Calu3 (cell line): ENCODE data around the gene ST6GALNAC3. TPM values are rescaled to one million over a fixed set of nuclear protein-coding genes. Genes with fewer than 3 reads are reported as not detected.

Source experiments
- BruUV-seq: library from RNA; stranded (reverse); fragments of 400-500 nt; replicated peaks from 2 replicates; lab custom pipeline; 2021; lab: Mats Ljungman, UMichigan
- CTCF ChIA-PET: fragments of 300-600 bp; sonication (Branson Sonifier 250); formaldehyde crosslinking; loops from one replicate; lab custom pipeline; 2022; ENCODE audit warnings: antibody characterized with exemption; lab: Charles Lee
- DNase-seq: peaks from one replicate; pipeline ENCODE4 v3.0.0; 2022
- H3K27ac Mint-ChIP-seq: one replicate; pipeline ENCODE4 v1.8.0; 2022; ENCODE audit warnings: mixed read lengths; ENCODE audit not compliant: unreplicated experiment
- H3K27me3 Mint-ChIP-seq: one replicate; pipeline ENCODE4 v1.8.0; 2022; ENCODE audit warnings: mixed read lengths; ENCODE audit not compliant: unreplicated experiment
- H3K36me3 Mint-ChIP-seq: one replicate; pipeline ENCODE4 v1.8.0; 2022; ENCODE audit warnings: mild to moderate bottlenecking, moderate library complexity, mixed read lengths; ENCODE audit not compliant: insufficient read depth, unreplicated experiment
- H3K4me1 Mint-ChIP-seq: one replicate; pipeline ENCODE4 v1.8.0; 2022; ENCODE audit warnings: mild to moderate bottlenecking, low read depth, mixed read lengths; ENCODE audit not compliant: unreplicated experiment
- H3K4me3 Mint-ChIP-seq: one replicate; pipeline ENCODE4 v1.8.0; 2022; ENCODE audit warnings: mild to moderate bottlenecking, low read depth, moderate library complexity, mixed read lengths; ENCODE audit not compliant: unreplicated experiment
- H3K9me3 Mint-ChIP-seq: one replicate; pipeline ENCODE4 v1.8.0; 2022; ENCODE audit warnings: low read depth, mixed read lengths; ENCODE audit not compliant: unreplicated experiment
- CTCF ChIP-seq: fragments of 200-600 bp; IDR thresholded peaks from one replicate; pipeline ENCODE4 v1.8.0; 2022; ENCODE audit warnings: antibody characterized with exemption; ENCODE audit not compliant: unreplicated experiment
- intact Hi-C: fragments of 100-400 bp; cut with micrococcal nuclease; formaldehyde crosslinking; loops from one replicate; pipeline ENCODE4 v1.10.0; 2022; ENCODE audit not compliant: unreplicated experiment
- total RNA-seq: library from RNA; stranded (reverse); gene quantifications from 2 replicates; pipeline ENCODE4 v1.2.3, GENCODE V29; 2022

Gene ST6GALNAC3
- total RNA-seq, 1 experiment from 2014 or later, result 0.87 TPM

GRCh38 chr1:76053021-76053420, 21.5 kb upstream of the ST6GALNAC3 start:
- Mint-ChIP-seq H3K36me3 (no peaks in the 10 kb centered on the region), H3K9me3 (peaks cover 4% of the 10 kb centered on the region), H3K4me3 (no peak overlapping the region), H3K27ac (no peak overlapping the region), H3K27me3 (no peaks in the 10 kb centered on the region), H3K4me1 (no peaks in the 10 kb centered on the region)
- no peak for DNase-seq
- no peak for TF ChIP-seq CTCF
- intact Hi-C loops, result no loop called here
- CTCF ChIA-PET, result no interaction called here
- BruUV-seq, result no TSS peak

GRCh38 chr1:76054359-76054758, 20.2 kb upstream of the ST6GALNAC3 start:
- no TSS peak for BruUV-seq
- no peak overlapping the region for H3K4me3 Mint-ChIP-seq
- no peaks in the 10 kb centered on the region for H3K4me1 Mint-ChIP-seq
- CTCF ChIA-PET, result no interaction called here
- H3K36me3 Mint-ChIP-seq, result no peaks in the 10 kb centered on the region
- H3K27ac Mint-ChIP-seq, result no peak overlapping the region
- intact Hi-C loops, result no loop called here
- no peaks in the 10 kb centered on the region for H3K27me3 Mint-ChIP-seq
- no peak for TF ChIP-seq CTCF
- DNase-seq, result no peak
- peaks cover 4% of the 10 kb centered on the region for H3K9me3 Mint-ChIP-seq

- CTCF ChIA-PET, result no interaction called here
- intact Hi-C loops, result no loop called here
- H3K4me3 Mint-ChIP-seq, result no peak overlapping the region
- H3K27ac Mint-ChIP-seq, result no peak overlapping the region
- no peak for TF ChIP-seq CTCF
- no peak for DNase-seq
- no TSS peak for BruUV-seq
- H3K9me3 Mint-ChIP-seq, result peaks cover 4% of the 10 kb centered on the region
- no peaks in the 10 kb centered on the region for H3K4me1 Mint-ChIP-seq
- H3K36me3 Mint-ChIP-seq, result no peaks in the 10 kb centered on the region
- H3K27me3 Mint-ChIP-seq, result no peaks in the 10 kb centered on the region
Measured at GRCh38 chr1:76055987-76056386, 18.6 kb upstream of the ST6GALNAC3 start.

- Mint-ChIP-seq H3K27ac (no peak overlapping the region), H3K4me1 (no peaks in the 10 kb centered on the region), H3K4me3 (no peak overlapping the region), H3K36me3 (no peaks in the 10 kb centered on the region), H3K9me3 (peaks cover 4% of the 10 kb centered on the region), H3K27me3 (no peaks in the 10 kb centered on the region)
- BruUV-seq, result no TSS peak
- TF ChIP-seq CTCF, result no peak
- intact Hi-C loops, result no loop called here
- CTCF ChIA-PET, result no interaction called here
- no peak for DNase-seq
Measured at GRCh38 chr1:76059451-76059850, 15.1 kb upstream of the ST6GALNAC3 start.

- intact Hi-C loops, result no loop called here
- Mint-ChIP-seq H3K4me1 (peaks cover 27% of the 10 kb centered on the region), H3K36me3 (no peaks in the 10 kb centered on the region), H3K4me3 (no peak overlapping the region), H3K27me3 (no peaks in the 10 kb centered on the region), H3K9me3 (no peaks in the 10 kb centered on the region), H3K27ac (no peak overlapping the region)
- BruUV-seq, result no TSS peak
- DNase-seq, result no peak
- CTCF ChIA-PET, result no interaction called here
- no peak for TF ChIP-seq CTCF
Measured at GRCh38 chr1:76065270-76065669, 9.3 kb upstream of the ST6GALNAC3 start.
